PC-3 (cell line): ENCODE measurements around the gene HNRNPA2B1. TPM values are rescaled to one million over a fixed set of nuclear protein-coding genes. Genes with fewer than 3 reads are reported as not detected.

ENCODE experiments used
- ATAC-seq: fragments of 200-7000 bp; cut with Tn5 transposase; 2 replicates; pipeline ENCODE4 v1.9.1; 2020; ENCODE audit warnings: mild to moderate bottlenecking, moderate library complexity
- BruUV-seq: library from RNA; stranded (reverse); fragments of 400-500 nt; replicated peaks from 2 replicates; lab custom pipeline; 2021; lab: Mats Ljungman, UMichigan
- CTCF ChIA-PET: fragments of 300-600 bp; sonication (Branson Sonifier 250); formaldehyde crosslinking; loops from one replicate; lab custom pipeline; 2022; ENCODE audit warnings: antibody characterized with exemption; lab: Charles Lee
- POLR2A ChIA-PET: fragments of 300-600 bp; sonication (Branson Sonifier 250); formaldehyde crosslinking; loops from one replicate; lab custom pipeline; 2022; ENCODE audit warnings: antibody characterized with exemption; ENCODE audit not compliant: unreplicated experiment; lab: Charles Lee
- DNase-seq: peaks from one replicate; pipeline ENCODE4 v3.0.0-alpha.2; 2015
- H2AFZ ChIP-seq: fragments of 300-600 bp; sonication (generic); 2 replicates; pipeline ENCODE4 v1.6.0; 2016; ENCODE audit warnings: antibody characterized with exemption, low read length
- H3F3A ChIP-seq: fragments of 300-600 bp; sonication (generic); one replicate; pipeline ENCODE4 v1.6.0; 2017; ENCODE audit warnings: antibody characterized with exemption, low read length, control low read depth, mild to moderate bottlenecking; ENCODE audit not compliant: unreplicated experiment
- H3K27ac ChIP-seq: fragments of 300-600 bp; sonication (generic); 2 replicates; pipeline ENCODE4 v1.5.1; 2016; ENCODE audit warnings: mild to moderate bottlenecking, low read length
- H3K27me3 ChIP-seq: fragments of 300-600 bp; sonication (generic); 2 replicates; pipeline ENCODE4 v1.6.1; 2016; ENCODE audit warnings: low read length, mixed read lengths
- H3K36me3 ChIP-seq: fragments of 300-600 bp; sonication (generic); 2 replicates; pipeline ENCODE4 v1.6.1; 2016; ENCODE audit warnings: low read depth, mixed run types, low read length, mixed read lengths
- H3K4me1 ChIP-seq: fragments of 300-600 bp; sonication (generic); 2 replicates; pipeline ENCODE4 v1.5.1; 2016; ENCODE audit warnings: low read length; ENCODE audit not compliant: insufficient read depth
- H3K4me2 ChIP-seq: fragments of 300-600 bp; sonication (generic); 2 replicates; pipeline ENCODE4 v1.6.0; 2016; ENCODE audit warnings: low read length
- H3K4me3 ChIP-seq: fragments of 300-600 bp; sonication (generic); 2 replicates; pipeline ENCODE4 v1.5.1; 2016; ENCODE audit warnings: mild to moderate bottlenecking, low read length, mixed read lengths
- H3K79me2 ChIP-seq: fragments of 300-600 bp; sonication (generic); 2 replicates; pipeline ENCODE4 v1.6.1; 2017; ENCODE audit warnings: low read length, mixed read lengths
- H3K9ac ChIP-seq: fragments of 300-600 bp; sonication (generic); 2 replicates; pipeline ENCODE4 v1.6.0; 2016; ENCODE audit warnings: mild to moderate bottlenecking, low read length
- H3K9me2 ChIP-seq: fragments of 300-600 bp; sonication (generic); replicated peaks from 2 replicates; pipeline ENCODE4 v1.6.1; 2016; ENCODE audit warnings: mixed run types, low read length, mixed read lengths
- H3K9me3 ChIP-seq: fragments of 300-600 bp; sonication (generic); 2 replicates; pipeline ENCODE4 v1.6.1; 2016; ENCODE audit warnings: low read length, mixed read lengths
- H4K20me1 ChIP-seq: fragments of 300-600 bp; sonication (generic); 2 replicates; pipeline ENCODE4 v1.6.1; 2016; ENCODE audit warnings: low read length, mixed read lengths
- EZH2 ChIP-seq: fragments of 300-600 bp; sonication (generic); IDR thresholded peaks from one replicate; pipeline ENCODE4 v1.6.1; 2017; ENCODE audit warnings: antibody characterized with exemption, mild to moderate bottlenecking, low read length; ENCODE audit not compliant: unreplicated experiment
- EZH2phosphoT487 ChIP-seq: fragments of 300-600 bp; sonication (generic); IDR thresholded peaks from 2 replicates; pipeline ENCODE4 v1.6.1; 2018; ENCODE audit warnings: mild to moderate bottlenecking, antibody characterized with exemption, low read length, borderline replicate concordance
- intact Hi-C: fragments of 100-400 bp; cut with micrococcal nuclease; formaldehyde crosslinking; loops from 2 replicates; pipeline ENCODE4 v1.9.0; 2023
- total RNA-seq: library from RNA; depleted of rRNA; stranded (reverse); fragments of >200 nt; gene quantifications from 2 replicates; pipeline ENCODE4 v1.2.3, GENCODE V29; 2014
- TF ChIP-seq, protein P1 (sequence below): fragments of 300-600 bp; sonication (generic); conservative IDR thresholded peaks from 2 replicates; pipeline ENCODE4 v1.5.1; 2017; ENCODE audit warnings: antibody characterized with exemption, low read depth, mild to moderate bottlenecking, low read length

HNRNPA2B1 gene
- total RNA-seq, 1 experiment from 2014 or later, result 304 TPM

GRCh38 chr7:26188206-26188956 lies 12.2 kb downstream of the HNRNPA2B1 start:
- Histone ChIP-seq H3K9me3 (no peaks in the 10 kb centered on the region), H2AFZ (no peak overlapping the region), H3K27ac (no peak overlapping the region), H3K9ac (no peak overlapping the region), H3K9me2 (no peaks in the 10 kb centered on the region), H3K36me3 (peaks cover 50% of the 10 kb centered on the region), H4K20me1 (peaks cover 65% of the 10 kb centered on the region), H3K4me3 (no peak overlapping the region), H3K27me3 (no peaks in the 10 kb centered on the region), H3K4me2 (no peak overlapping the region), H3F3A (peaks cover 63% of the 10 kb centered on the region), H3K4me1 (no peaks in the 10 kb centered on the region), H3K79me2 (peaks cover 25% of the 10 kb centered on the region)
- intact Hi-C loops, result loop anchor here (5.0 kb wide), 1 partner anchor 296 kb away; no protein-coding TSS in a partner anchor
- DNase-seq (peak; percentile 3), ATAC-seq (no peak)
- TF ChIP-seq EZH2 (no peak), EZH2phosphoT487 (no peak)
- TF ChIP-seq, protein P1, sequence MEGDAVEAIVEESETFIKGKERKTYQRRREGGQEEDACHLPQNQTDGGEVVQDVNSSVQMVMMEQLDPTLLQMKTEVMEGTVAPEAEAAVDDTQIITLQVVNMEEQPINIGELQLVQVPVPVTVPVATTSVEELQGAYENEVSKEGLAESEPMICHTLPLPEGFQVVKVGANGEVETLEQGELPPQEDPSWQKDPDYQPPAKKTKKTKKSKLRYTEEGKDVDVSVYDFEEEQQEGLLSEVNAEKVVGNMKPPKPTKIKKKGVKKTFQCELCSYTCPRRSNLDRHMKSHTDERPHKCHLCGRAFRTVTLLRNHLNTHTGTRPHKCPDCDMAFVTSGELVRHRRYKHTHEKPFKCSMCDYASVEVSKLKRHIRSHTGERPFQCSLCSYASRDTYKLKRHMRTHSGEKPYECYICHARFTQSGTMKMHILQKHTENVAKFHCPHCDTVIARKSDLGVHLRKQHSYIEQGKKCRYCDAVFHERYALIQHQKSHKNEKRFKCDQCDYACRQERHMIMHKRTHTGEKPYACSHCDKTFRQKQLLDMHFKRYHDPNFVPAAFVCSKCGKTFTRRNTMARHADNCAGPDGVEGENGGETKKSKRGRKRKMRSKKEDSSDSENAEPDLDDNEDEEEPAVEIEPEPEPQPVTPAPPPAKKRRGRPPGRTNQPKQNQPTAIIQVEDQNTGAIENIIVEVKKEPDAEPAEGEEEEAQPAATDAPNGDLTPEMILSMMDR, result no peak
- ChIA-PET CTCF (interaction anchor here (1.1 kb wide), 1 partner anchor 97 kb away, joined by 3 read pairs; no protein-coding TSS in a partner anchor), POLR2A (interaction anchor here (0.5 to 0.6 kb wide), 2 partner anchors 9 to 320 kb away, joined by 3 to 15 read pairs; no protein-coding TSS in a partner anchor)
- BruUV-seq, result no TSS peak

DNA sequence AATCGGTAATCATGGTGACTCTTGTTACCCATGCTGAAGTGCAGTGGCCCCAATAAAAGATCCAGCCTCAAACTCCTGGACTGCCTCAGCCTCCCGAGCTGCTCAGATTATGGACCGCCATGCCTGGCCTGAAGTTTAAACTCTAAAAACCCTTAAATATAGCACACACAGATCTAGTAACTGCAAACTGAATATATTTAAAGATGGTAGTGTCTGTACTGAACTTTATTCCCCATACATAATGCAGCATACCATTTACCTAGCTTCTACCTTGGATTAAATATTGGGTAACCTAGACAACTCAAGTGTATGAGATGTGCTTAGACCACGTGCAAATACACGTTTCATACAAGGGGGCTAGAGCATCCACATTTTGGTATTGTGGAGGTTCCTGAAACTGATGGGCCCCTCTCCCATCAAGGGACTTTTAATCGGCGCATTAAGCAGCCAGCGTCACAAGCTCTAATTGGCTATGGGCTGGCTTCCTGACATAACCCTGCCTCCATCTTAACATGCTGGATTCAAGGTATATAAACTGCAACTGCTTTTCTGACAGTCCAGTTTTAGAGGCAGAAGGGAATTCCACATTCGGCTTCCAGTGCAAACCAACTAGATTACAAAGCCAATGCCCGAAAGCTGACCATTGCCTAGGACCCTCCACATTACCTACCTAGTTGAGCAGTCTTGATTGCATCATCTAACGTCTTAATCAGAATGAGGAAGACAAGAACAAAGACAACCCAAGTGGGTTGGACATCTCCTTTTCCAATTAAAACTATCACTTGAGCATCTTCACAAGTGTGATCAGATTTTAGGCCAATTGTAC lies 13.0 kb downstream of the HNRNPA2B1 start:
- no TSS peak for BruUV-seq
- H4K20me1 ChIP-seq, result peaks cover 57% of the 10 kb centered on the region
- no peaks in the 10 kb centered on the region for H3K4me1 ChIP-seq

More for the DNA sequence above, 13.0 kb downstream of the HNRNPA2B1 start:
- H3K9me2 ChIP-seq, result no peaks in the 10 kb centered on the region
- DNase-seq (peak; percentile 24), ATAC-seq (peak; percentile 15)
- no peak overlapping the region for H3K9ac ChIP-seq
- no peaks in the 10 kb centered on the region for H3K27me3 ChIP-seq
- H3K9me3 ChIP-seq, result no peaks in the 10 kb centered on the region
- intact Hi-C loops, result loop anchor here (5.0 kb wide), 1 partner anchor 295 kb away; no protein-coding TSS in a partner anchor
- peaks cover 42% of the 10 kb centered on the region for H3K36me3 ChIP-seq
- H2AFZ ChIP-seq, result no peak overlapping the region
- peaks cover 56% of the 10 kb centered on the region for H3F3A ChIP-seq
- ChIA-PET POLR2A (no interaction called here), CTCF (no interaction called here)
- TF ChIP-seq, protein P1, result no peak
- no peak for TF ChIP-seq EZH2
- TF ChIP-seq EZH2phosphoT487, result no peak
- no peak overlapping the region for H3K4me3 ChIP-seq
- no peak overlapping the region for H3K4me2 ChIP-seq
- H3K27ac ChIP-seq, result no peak overlapping the region
- peaks cover 17% of the 10 kb centered on the region for H3K79me2 ChIP-seq
